T-helper 1 cell treated with Interleukin-12 subunit alpha and Interleukin-12 subunit beta and Interleukin-4 antibody, amounts not matched to agents 30 ng/mL and 1 ng/mL, for 36 hours (primary cell): ENCODE data around the gene GTSF1L. TPM values are rescaled to one million over a fixed set of nuclear protein-coding genes. Genes with fewer than 3 reads are reported as not detected.

ENCODE experiments used
- intact Hi-C: fragments of 100-400 bp; cut with micrococcal nuclease; formaldehyde crosslinking; loops from one replicate; pipeline ENCODE4 v1.15.1; 2024
- total RNA-seq: library from RNA; stranded (reverse); gene quantifications from 2 replicates; pipeline ENCODE4 v1.2.3, GENCODE V29; 2022

GTSF1L gene
- total RNA-seq: 0.71 TPM in 1 of 2 replicates, not detected in the other

DNA sequence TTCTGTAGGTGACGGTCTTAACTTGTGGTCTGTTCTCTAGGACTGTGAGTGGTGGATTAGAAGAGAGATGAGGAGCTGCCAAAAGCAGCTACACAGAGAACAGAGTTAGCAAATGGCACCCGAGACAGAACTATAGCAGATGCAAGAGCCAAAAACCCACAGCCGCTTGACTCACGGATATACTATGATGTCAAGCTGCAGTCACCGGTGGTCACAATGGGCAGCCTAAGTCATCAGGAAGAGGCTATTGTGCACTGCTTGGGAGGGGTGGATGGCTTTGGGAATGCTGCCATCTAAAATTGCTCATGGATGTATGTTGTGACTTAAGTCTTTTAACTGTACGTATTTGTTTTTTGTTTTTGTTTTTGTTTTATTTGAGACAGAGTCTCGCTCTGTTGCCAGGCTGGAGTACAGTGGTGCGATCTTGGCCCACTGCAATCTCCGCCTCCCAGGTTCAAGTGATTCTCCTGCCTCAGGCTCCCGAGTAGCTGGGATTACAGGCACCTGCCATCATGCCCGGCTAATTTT is at the start of gene GTSF1L:
TSS of gene GTSF1L (minus strand) at position 192 of the 528 bp plus-strand sequence. CDS start 308 bp downstream, outside the sequence.
- intact Hi-C loops: no loop called here

DNA sequence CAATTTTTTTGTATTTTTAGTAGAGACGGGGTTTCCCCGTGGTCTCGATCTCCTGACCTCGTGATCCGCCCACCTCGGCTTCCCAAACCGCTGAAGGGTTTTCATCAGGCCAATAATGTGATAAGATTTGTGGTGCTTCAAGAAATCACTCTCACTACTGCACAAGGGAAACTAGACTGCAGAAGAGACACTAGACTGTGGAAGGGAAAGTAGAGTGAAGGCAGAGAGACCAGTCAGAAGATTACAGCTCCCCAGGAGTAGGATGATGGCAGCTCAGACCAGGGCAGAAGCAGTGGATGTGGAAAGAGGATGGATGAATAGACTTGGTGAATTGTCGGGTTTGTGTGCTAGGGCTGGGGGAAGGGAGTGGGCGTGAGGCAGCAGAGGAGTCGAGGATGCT is 48.0 kb upstream of the GTSF1L start:
- intact Hi-C loops: no loop called here

DNA sequence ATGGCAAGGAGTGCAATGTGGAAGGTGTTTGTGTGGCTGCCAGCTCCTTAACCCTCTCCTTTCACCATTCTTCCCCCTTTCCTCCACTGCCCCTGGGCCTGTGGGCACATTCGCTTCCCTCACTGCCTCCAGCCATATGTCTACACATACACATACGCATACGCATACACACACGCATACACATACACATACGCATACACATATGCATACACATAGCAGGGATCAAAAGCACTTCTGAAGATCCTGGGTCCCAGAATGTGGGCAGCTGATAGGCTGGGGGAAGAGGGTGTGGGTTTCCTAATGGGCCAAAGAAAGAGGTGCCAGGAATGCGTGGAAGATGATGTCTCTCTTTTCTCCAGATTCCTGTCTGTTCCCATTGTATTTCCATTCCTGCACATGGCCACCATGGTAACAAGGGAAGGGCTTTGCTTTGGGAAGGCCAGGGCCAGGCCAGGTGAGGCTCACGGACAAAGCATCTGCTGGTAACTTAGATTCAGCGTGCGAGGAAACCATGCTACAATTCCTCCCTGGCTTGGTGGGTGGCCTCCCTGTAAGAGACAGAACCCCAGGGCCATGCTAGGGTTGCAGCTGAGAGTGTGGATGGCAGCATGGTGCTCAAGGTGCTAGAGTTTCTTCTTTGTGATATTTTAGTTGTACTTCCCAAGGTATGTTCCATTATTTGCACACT is 44.8 kb upstream of the GTSF1L start:
- intact Hi-C loops: no loop called here

DNA sequence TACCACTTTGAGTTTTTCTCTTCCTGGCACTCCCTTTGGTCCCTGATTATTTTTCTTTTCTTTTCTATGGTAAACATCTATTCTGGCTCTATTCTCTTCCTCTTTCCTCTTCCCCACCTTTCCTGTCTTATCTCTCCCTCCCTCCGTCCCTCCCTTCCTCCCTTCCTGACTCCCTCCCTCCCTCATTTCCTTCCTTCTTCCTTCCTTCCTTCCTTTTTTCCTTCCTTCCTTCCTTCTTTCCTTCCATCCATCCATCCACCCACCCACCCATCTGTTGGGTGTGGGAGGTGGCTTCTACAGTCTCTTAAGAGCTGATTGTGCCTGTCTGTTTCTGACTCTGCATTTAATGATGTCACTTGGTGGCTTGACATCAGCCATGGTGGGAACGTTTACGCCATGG is 43.5 kb upstream of the GTSF1L start:
- intact Hi-C loops: no loop called here

DNA sequence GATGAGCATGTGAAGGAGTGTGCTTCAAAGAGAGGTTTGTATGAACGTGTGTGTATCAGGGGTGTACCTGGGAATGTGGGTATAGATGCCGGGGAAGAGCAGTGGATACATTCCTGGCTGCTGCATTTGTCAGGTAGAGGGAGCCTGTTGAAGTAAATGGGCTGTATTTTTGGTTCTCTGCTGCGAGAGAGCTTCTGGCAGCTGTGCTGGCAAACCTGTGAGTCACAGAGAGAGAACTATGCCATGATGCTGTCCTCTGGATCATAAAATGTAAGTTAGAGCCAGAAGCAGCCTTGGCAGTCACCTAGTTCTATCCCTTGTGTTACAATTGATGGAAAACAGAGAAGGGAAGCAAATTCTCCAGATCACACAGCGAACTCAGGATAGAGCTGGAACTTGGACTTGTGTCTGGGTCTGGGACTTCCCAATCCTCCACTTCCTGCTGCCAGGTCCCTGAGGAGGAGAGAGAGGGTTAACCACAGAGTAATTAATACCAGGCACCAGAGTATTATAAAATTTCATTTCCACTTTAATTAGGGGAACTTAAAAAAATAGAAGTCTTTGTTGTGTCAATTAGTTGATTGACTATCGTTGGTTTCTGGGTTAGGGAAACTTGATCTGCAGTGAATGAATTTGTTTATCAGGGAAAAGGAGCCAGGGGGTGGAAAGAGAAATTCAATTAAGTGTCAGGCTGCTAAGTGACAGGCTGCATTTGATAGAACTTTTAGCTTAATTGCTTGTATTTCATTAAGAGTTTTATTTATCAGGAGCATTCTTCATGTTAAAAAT is 41.1 kb upstream of the GTSF1L start:
- intact Hi-C loops: no loop called here

DNA sequence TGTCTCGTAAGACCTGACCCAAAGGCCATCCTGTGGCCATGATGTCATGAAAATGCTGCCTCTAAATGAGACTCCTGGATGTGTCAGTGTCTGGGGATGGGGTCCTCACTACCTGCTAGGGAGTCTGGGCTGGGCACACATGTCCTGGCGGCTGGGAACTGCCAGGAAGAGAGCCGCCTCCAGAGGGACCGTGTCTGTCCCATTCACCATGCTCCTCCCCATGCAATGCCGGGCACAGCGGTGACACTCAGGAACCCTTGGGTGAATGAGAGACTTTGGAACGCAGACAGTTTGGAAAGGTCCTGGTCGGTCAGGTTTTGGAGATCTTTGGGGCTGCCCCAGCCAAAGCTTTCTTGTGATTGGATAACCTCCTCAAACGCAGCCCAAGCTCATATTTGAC is 40.1 kb upstream of the GTSF1L start:
- intact Hi-C loops: no loop called here

DNA sequence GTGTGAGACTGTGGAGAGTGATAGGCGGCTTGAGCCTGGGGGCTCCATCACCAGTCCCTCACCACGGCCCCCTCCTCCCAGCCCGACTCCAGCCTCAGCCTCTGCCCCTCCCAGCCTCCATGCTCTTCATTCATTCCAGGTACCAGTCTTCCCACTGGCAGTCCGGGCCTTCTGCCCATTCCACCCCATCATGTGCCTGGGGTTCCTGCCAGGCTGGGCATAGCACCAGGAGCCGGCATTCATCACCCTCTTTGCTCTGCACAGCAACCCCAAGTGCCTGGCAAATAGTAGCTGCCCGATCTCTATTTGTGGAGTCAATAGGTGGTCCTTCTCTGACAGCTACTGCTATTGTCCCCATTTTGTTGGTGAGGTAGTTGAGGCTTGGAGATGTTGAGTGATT is 39.6 kb upstream of the GTSF1L start:
- intact Hi-C loops: no loop called here

DNA sequence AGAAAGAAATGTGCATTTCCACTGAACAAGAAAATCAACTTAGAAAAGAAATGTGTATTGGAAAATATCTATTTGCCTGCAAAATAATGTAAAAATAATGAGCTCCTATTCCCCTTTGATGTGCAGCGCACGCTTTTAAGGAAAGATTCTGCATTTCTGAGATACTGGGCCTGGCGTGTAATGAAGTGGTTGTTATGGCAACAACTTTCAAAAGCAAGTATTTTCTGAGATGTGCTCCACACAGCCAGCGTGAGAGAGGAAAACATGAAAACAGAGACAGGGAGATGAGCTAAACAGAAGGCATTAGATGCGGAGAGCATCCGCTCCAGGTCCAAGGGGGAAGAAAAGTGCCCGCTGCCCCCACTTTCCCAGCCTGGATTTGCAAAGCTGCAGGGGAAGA is 39.1 kb upstream of the GTSF1L start:
- intact Hi-C loops: no loop called here

DNA sequence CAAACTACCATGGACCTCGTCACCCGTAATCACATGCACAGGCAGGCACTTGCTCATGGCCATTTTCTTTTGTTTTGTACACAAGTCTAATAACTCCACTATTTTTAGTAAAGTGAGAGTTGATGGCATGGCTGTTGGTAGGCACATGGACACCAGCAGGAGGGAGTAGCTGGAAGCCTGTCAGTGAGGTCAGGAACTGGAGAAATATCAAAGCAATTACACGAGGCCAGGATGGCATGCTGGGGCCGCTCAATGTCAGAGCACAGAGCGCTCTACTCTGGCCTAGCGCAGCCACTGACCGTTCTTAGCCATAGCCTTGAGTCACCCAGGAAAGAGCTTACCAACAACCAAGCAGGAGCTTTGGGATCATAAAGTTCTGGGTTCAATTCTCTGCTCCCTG is 36.1 kb upstream of the GTSF1L start:
- intact Hi-C loops: no loop called here

DNA sequence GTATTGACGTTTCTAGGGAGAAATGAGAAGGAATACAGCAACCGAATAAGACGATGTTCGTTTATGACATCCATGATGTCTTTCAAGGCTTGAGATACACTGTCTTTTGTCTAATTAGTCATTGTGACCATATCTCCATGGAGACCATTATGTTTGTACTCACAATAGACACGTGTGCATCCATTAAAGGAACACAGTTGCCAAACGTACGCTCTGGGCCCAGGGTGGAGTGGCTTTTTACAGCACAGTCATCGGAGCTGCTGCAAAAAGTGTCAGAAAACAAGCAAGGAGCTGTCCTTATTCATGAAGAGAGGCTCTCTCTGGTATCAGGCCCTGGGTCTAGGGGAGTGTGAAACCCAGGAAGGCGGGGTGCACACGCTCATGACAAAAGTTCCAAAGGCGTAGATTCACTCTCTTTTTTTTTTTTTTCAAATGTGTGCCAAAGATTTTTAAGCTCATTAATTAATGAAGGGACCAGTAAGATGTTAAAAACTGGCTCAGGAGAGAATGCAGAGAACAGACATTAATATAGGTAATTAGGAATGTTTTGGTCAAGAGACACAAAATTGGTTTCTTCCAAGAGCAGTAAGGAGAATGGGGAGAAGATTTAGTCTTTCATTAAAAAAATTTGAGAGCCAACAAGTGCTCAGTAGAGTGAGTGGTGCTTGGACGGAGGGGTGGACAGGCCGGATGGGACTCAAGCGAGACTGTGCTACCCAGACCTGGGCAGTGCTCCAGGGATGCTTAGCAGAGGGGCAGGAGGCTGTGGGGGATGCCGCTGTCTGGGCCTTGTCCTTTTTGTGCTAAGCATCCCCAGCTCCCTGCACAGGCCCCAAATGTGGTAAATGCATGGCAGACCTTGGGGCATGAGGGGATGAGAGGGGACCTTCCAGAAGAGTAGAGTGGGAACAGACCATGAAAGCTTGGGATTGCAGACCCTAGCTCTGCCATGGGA is 34.9 kb upstream of the GTSF1L start:
- intact Hi-C loops: no loop called here

DNA sequence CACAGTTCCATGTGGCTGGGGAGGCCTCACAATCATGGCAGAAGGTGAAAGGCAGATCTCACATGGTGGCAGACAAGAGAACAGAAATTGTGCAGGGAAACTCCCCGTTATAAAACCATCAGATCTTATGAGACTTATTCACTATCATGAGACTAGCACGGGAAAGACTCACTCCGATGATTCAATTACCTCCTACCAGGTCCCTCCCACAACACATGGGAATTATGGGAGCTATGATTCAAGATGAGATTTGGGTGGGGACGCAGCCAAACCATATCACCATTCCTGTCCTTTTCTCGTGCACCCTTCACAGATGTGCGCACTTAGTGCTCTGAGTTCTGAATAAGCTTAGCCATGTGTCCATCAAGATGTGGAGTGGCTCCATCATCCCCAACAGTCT is 31.1 kb upstream of the GTSF1L start:
- intact Hi-C loops: loop anchor here (10.0 kb wide), 2 partner anchors 437 to 887 kb away; no protein-coding TSS in a partner anchor

DNA sequence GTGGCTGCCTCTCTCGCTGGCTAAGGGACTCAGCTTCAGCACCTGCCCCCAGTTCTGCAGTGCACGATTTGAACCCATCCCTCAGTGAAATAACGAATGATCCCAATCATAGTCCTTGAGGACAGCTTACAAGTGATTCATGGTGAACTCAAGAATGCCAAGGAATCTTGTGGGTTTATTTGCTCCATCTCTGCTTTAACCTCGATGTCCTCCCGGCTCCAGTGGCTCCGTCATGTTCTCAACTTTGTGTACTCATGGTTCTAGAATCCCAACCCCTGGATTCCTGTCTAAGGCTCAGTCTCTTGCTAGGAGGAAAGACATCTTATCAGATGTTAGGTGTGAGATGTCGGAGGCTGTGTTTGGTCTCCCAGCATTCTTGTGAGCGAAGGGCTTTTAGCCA is 29.0 kb upstream of the GTSF1L start:
- intact Hi-C loops: loop anchor here (10.0 kb wide), 2 partner anchors 439 to 889 kb away; no protein-coding TSS in a partner anchor

DNA sequence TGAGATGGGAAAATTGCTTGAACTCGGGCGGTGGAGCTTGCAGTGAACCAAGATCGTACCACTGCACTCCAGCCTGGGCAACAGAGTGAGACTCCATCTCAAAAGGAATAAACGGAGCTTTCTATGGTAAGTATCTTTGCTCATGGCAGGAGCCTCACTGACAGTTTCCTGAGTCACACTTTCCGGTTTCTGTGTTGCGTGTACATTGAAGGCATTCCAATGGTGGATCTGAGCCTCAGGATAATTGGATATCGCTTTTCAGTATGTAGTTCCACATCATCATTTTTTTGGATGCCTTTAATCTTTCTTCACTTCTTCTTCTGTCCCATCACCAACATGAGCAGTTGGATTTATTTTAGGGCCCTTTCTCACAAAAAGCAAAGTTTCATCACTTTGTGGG is 28.6 kb upstream of the GTSF1L start:
- intact Hi-C loops: loop anchor here (10.0 kb wide), 2 partner anchors 439 to 889 kb away; no protein-coding TSS in a partner anchor

DNA sequence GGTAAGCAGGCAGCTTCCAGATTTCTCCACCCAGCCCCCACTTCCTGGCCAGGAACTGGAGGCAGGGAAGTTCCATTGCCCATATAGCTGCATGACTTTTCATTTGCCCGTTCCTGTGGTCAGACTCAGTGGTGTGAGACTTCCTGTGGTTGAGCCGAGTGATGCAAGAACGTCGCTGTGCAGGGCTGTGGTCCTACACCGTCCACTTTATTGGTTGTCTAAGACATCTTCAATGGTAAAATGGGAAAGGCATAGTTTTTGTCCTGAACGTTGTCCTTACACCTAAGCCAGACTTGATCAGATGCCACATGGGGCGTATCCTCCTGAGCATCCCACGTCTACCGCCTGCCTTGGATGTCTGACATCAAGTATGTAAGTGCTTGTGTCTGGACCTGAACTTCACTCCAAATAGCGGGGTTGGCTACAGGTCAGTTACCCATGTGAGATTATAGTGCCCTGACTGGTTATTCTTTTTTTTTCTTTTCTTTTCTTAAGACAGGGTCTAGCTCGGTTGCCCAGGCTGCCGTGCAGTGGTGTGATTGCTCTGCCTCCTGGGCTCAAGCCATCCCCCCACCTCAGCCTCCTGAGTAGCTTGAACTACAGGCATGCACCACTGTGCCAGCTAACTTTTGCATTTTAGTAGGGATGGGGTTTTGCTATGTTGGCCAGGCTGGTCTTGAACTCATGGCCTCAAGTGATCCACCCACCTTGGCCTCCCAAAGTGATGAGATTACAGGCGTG is 25.9 kb upstream of the GTSF1L start:
- intact Hi-C loops: loop anchor here (10.0 kb wide), 2 partner anchors 442 to 892 kb away; no protein-coding TSS in a partner anchor

DNA sequence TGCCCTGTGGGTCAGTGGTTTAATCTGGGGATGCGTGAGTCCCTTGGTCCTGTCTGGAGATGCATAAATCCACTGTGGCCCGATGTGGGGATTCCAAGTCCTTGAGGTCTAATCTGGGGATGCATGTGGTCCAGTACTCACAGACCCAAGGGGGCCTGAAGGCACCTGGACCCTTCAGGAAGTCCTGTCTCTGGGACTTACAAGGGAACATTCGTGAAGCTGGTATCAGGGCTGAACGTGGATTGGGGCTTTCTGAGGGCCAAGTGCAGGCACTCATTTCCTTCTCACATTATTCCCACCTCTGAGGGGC is 25.2 kb upstream of the GTSF1L start:
- intact Hi-C loops: loop anchor here (10.0 kb wide), 2 partner anchors 443 to 893 kb away; no protein-coding TSS in a partner anchor

DNA sequence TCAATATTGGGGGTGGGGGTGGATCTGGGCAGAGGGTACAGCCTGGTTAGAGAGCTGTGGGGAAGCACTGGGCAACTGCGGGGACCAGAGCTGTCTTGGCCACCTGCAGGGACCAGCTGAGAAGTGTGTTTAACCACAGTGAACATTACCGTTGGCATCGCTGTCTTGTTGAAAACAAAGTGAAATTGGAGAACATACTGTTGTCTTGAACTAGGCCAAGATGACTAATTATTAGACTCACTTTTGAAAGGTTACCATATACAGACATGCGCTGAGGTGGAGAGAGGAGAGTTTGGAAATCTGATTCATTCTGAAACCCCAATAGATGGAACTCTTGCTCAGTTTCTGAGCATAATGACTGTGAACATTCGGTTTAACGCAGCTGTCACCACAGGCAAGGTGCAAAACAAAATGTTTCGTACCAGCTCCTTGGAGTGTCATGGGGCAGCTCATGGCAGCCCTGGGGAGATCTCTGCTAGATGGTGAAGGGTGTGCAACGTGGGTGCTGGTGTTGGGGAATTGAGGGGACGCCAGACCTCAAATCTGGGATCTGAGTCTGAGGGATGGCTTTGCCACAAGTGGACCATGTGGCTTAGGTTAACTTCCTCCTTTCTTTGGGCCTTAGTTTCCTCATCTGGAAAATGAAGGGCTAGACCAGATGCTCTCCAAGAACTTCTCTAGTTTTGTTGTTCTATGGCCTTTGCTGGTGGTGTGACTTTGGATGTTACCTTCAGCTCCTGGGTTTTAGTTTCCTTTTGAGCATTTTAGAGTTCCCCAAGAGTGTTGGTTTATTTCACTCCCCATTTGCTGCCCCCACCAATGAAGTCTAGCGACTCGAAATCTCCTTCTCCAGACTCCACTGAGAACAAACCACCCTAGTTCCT is 24.6 kb upstream of the GTSF1L start:
- intact Hi-C loops: loop anchor here (1.0 to 10.0 kb wide), 15 partner anchors 29 to 893 kb away; partner anchors contain the start of genes IFT52, MYBL2 and SRSF6

DNA sequence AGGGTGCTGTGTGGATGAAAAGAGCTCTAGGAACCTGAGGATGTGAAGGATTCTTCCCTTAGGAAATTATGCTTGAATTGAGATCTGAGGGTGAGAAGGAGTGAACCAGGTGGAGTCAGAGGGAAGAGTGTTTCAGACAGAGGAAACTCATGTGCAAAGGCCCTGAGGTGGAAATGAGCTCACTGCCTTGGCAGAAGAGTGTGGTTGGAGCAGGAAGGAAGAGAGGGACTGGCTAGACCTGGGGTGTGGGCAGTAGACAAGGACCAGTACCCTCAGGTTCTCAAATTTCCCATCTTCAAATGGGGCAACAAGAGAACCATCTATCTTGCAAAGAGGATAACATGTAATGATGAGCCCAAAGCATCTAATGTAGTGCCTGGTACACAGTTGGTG is 24.0 kb upstream of the GTSF1L start:
- intact Hi-C loops: loop anchor here (1.0 to 10.0 kb wide), 15 partner anchors 28 to 894 kb away; partner anchors contain the start of genes IFT52, MYBL2 and SRSF6

DNA sequence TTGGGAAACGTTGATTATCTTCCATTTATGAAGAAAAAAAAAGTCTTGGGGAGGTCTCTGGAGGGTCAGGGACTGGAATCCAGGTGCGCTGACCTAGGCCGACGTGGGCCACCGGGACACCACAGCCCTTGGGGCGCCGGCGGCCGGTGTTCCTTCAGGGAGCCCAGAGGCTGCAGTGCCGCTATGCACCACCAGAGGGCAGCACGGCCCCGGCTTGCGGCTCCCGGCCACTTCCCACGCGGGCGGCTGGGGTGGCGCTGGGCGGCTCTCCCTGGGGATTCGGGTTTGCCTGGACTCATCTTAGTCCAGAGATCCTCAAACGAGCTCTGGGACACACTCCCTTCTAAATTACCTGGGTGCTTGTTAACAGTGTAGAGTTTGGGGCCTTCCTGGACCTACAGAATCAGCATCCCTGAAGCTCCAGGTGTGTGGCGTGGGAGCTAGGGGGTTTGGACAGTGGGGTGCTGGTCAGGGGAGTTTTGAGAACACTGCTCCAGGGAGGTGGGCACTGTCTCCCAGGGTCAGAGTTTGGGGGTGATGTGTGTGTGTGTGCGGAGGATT is 23.0 kb upstream of the GTSF1L start:
- intact Hi-C loops: loop anchor here (2.0 to 10.0 kb wide), 4 partner anchors 83 to 895 kb away; partner anchors contain the start of gene MYBL2

DNA sequence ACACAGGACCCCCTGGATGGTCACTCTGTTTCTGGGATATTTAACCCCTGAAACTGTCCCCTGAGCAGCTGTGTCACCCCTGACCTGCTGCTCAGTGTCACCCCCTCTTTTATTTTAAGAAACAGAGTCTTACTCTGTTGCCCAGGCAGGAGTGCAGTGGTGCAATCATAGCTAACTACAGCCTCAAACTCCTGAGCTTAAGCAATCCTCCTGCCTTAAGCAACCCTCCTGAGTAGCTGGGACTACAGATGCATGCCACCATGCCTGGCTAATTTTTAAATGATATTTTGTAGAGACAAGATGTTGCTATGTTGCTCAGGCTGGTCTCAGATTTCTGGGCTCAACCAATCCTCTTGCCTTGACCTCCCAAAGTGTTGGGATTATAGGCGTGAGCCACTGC is 21.5 kb upstream of the GTSF1L start:
- intact Hi-C loops: no loop called here
